HepG2 (cell line): ENCODE data around the gene NDUFS2. TPM values are rescaled to one million over a fixed set of nuclear protein-coding genes. Genes with fewer than 3 reads are reported as not detected.

Source experiments
- ASH2L ChIP-seq: fragments of 300-600, 200-600 bp; sonication (generic); IDR thresholded peaks from 2 replicates; pipeline ENCODE4 v1.7.0; 2017; ENCODE audit warnings: low read depth, mild to moderate bottlenecking, moderate library complexity, mixed read lengths, low read length; ENCODE audit not compliant: insufficient read length
- EP300 ChIP-seq, 3 experiments: sonication (generic) in 1 of 3; formaldehyde crosslinking in 1 of 3; IDR thresholded peaks; 2 replicates each; pipeline versions ENCODE4 v1.5.1 to v1.6.1; 2011 to 2020; ENCODE audit warnings: low read depth in 2 of 3, low read length in 2 of 3, borderline replicate concordance in 1 of 3, improper control_type of control experiment in 1 of 3, mild to moderate bottlenecking in 1 of 3, missing genetic modification reagents in 1 of 3, moderate library complexity in 1 of 3
- FOSL2 ChIP-seq: sonication (generic); formaldehyde crosslinking; IDR thresholded peaks from 2 replicates; pipeline ENCODE4 v1.4.0; 2020; ENCODE audit warnings: missing genetic modification reagents
- FOXK1 ChIP-seq: sonication (generic); formaldehyde crosslinking; IDR thresholded peaks from 2 replicates; pipeline ENCODE4 v1.4.0; 2020; ENCODE audit warnings: low read depth, missing genetic modification reagents, borderline replicate concordance
- FOXP1 ChIP-seq, 2 experiments: fragments of 450-650 bp in 1 of 2; IDR thresholded peaks; 2 replicates each; pipeline ENCODE4 v1.6.1; 2017 to 2018; ENCODE audit warnings: antibody characterized with exemption in 1 of 2
- HDAC2 ChIP-seq: sonication (generic); formaldehyde crosslinking; IDR thresholded peaks from 2 replicates; pipeline ENCODE4 v1.4.0; 2020; ENCODE audit warnings: missing genetic modification reagents
- HMG20A ChIP-seq: IDR thresholded peaks from 2 replicates; pipeline ENCODE4 v1.6.1; 2016; ENCODE audit warnings: borderline replicate concordance
- NONO ChIP-seq, 2 experiments: fragments of 450-650 bp in 1 of 2; sonication (generic) in 1 of 2; formaldehyde crosslinking in 1 of 2; IDR thresholded peaks in 1 of 2; conservative IDR thresholded peaks in 1 of 2; 2 replicates each; pipeline versions ENCODE4 v1.6.1 to v1.8.0; 2017 to 2022; ENCODE audit warnings: mild to moderate bottlenecking in 1 of 2, missing genetic modification reagents in 1 of 2, moderate library complexity in 1 of 2
- NR1H2 ChIP-seq: sonication (generic); formaldehyde crosslinking; IDR thresholded peaks from 2 replicates; pipeline ENCODE4 v1.8.1; 2022; ENCODE audit warnings: low read depth, missing genetic modification reagents, borderline replicate concordance
- PHF5A ChIP-seq: IDR thresholded peaks from one replicate; pipeline ENCODE4 v1.6.1; 2018; ENCODE audit warnings: low read depth, missing genetic modification reagents; ENCODE audit not compliant: unreplicated experiment
- SIX1 ChIP-seq: sonication (generic); formaldehyde crosslinking; IDR thresholded peaks from 2 replicates; pipeline ENCODE4 v1.4.0; 2020; ENCODE audit warnings: missing genetic modification reagents, borderline replicate concordance
- TEAD3 ChIP-seq: optimal IDR thresholded peaks from 2 replicates; pipeline ENCODE3; 2016; ENCODE audit warnings: borderline replicate concordance
- ZEB1 ChIP-seq: IDR thresholded peaks from 2 replicates; pipeline ENCODE4 v1.6.1; 2012; ENCODE audit warnings: mild to moderate bottlenecking, low read depth, inconsistent platforms; ENCODE audit not compliant: insufficient replicate concordance
- ZFX ChIP-seq: sonication (generic); formaldehyde crosslinking; IDR thresholded peaks from 2 replicates; pipeline ENCODE4 v1.4.0; 2020; ENCODE audit warnings: mild to moderate bottlenecking, low read depth, missing genetic modification reagents, moderate library complexity
- ZMAT3 ChIP-seq: sonication (generic); formaldehyde crosslinking; conservative IDR thresholded peaks from 2 replicates; pipeline ENCODE4 v1.7.0; 2021; ENCODE audit warnings: missing genetic modification reagents
- ZNF331 ChIP-seq: sonication (generic); formaldehyde crosslinking; IDR thresholded peaks from 2 replicates; pipeline ENCODE4 v1.4.0; 2020; ENCODE audit warnings: missing genetic modification reagents
- ZNF33A ChIP-seq: sonication (generic); formaldehyde crosslinking; IDR thresholded peaks from 2 replicates; pipeline ENCODE4 v1.5.1; 2020; ENCODE audit warnings: missing genetic modification reagents, mild to moderate bottlenecking, moderate library complexity, borderline replicate concordance
- ZNF446 ChIP-seq: sonication (generic); formaldehyde crosslinking; IDR thresholded peaks from 2 replicates; pipeline ENCODE4 v1.5.0; 2020; ENCODE audit warnings: mild to moderate bottlenecking, missing genetic modification reagents
- ZNF512B ChIP-seq: sonication (generic); formaldehyde crosslinking; IDR thresholded peaks from 2 replicates; pipeline ENCODE4 v1.5.1; 2020; ENCODE audit warnings: missing genetic modification reagents, mild to moderate bottlenecking, borderline replicate concordance
- ZNF530 ChIP-seq: sonication (generic); formaldehyde crosslinking; IDR thresholded peaks from 2 replicates; pipeline ENCODE4 v1.5.0; 2020; ENCODE audit warnings: low read depth, mild to moderate bottlenecking, missing genetic modification reagents
- ZNF772 ChIP-seq: sonication (generic); formaldehyde crosslinking; IDR thresholded peaks from 2 replicates; pipeline ENCODE4 v1.5.0; 2020; ENCODE audit warnings: mild to moderate bottlenecking, missing genetic modification reagents
- ZNF816 ChIP-seq: sonication (generic); formaldehyde crosslinking; IDR thresholded peaks from 2 replicates; pipeline ENCODE4 v1.8.0; 2022; ENCODE audit warnings: missing genetic modification reagents, mild to moderate bottlenecking, borderline replicate concordance
- polyA plus RNA-seq, 8 experiments: library from polyadenylated mRNA; depleted of rRNA in 3 of 8; stranded (reverse) in 7 of 8; unstranded in 1 of 8; fragments of >200 nt; fragmentation: Illumina TruSeq in 4 of 8; extraction: Trizol in 4 of 8; gene quantifications; 2 replicates each; pipeline versions ENCODE4 v1.2.1 to v1.2.3, GENCODE V29; 2011 to 2016; ENCODE audit warnings: low read depth in 4 of 8, missing spikeins in 1 of 8, mixed read lengths in 1 of 8; ENCODE audit not compliant: insufficient read depth in 1 of 8
- total RNA-seq, 5 experiments: library from RNA; depleted of rRNA; stranded (reverse); fragments of >200 nt; fragmentation: Illumina TruSeq; extraction: Trizol; gene quantifications; 2 replicates each; pipeline ENCODE4 v1.2.3, GENCODE V29; 2016; ENCODE audit warnings: low read depth in 1 of 5
- TF ChIP-seq, protein P1 (sequence below): sonication (generic); formaldehyde crosslinking; IDR thresholded peaks from 2 replicates; pipeline ENCODE4 v1.4.0; 2020; ENCODE audit warnings: mild to moderate bottlenecking, missing genetic modification reagents
- TF ChIP-seq, protein P2 (sequence below): sonication (generic); IDR thresholded peaks from 2 replicates; pipeline ENCODE4 v1.6.1; 2016; ENCODE audit warnings: low read depth, borderline replicate concordance

The NDUFS2 gene
- total and polyA plus RNA-seq, 2 of the 13 experiments (the other 11 are each of a cell fraction or from before 2014, with no cell fraction given) = 89.9 to 118 TPM

DNA sequence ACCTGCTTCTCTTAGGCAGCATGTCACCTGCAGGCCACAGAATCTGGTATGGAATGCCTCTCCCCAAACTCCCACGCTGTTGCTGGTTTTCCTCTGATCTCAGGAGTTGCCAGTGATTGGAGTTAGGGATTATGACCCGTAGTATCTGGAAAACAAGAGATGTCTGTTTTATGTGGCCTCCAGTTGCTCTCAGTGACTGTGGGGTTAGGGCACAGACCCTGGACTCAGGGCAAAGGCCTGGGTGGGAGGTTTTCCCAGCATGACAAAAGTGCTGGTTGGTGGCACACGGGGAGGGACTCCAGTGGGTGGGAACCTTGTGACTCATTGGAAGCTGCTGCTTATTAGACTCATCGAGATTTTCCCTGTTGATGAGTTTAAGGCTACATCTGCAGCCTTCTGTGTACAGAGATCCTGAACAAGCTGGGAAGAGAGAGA lies 35.9 kb downstream of the NDUFS2 start, which contains the start of gene NR1I3 (continued):
- TF ChIP-seq, protein P1, sequence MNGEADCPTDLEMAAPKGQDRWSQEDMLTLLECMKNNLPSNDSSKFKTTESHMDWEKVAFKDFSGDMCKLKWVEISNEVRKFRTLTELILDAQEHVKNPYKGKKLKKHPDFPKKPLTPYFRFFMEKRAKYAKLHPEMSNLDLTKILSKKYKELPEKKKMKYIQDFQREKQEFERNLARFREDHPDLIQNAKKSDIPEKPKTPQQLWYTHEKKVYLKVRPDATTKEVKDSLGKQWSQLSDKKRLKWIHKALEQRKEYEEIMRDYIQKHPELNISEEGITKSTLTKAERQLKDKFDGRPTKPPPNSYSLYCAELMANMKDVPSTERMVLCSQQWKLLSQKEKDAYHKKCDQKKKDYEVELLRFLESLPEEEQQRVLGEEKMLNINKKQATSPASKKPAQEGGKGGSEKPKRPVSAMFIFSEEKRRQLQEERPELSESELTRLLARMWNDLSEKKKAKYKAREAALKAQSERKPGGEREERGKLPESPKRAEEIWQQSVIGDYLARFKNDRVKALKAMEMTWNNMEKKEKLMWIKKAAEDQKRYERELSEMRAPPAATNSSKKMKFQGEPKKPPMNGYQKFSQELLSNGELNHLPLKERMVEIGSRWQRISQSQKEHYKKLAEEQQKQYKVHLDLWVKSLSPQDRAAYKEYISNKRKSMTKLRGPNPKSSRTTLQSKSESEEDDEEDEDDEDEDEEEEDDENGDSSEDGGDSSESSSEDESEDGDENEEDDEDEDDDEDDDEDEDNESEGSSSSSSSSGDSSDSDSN (CRISPR knock-in tag) = peak; percentile 27; the same call in 1 of the 2 replicates
- TF ChIP-seq PHF5A (CRISPR knock-in tag) (peak; percentile 40), TEAD3 (peak; percentile 76), SIX1 (CRISPR knock-in tag) (no peak), FOXK1 (CRISPR knock-in tag) (peak; percentile 30; the same call in 1 of the 2 replicates), ZMAT3 (0 out of 2 replicates have a peak, but pooled peaks have one; percentile 41), HMG20A (CRISPR knock-in tag) (peak; percentile 71; the same call in 1 of the 2 replicates), ZEB1 (peak; percentile 31), ZFX (CRISPR knock-in tag) (peak; percentile 47), ASH2L (peak; percentile 52), EP300 (IDR thresholded peaks at IDR 0.05; ENCODE audit: low read depth in 2 of 2, low read length in 2 of 2) (peak; percentile 44 to 81; a peak in 3 of 4 replicates), EP300 (CRISPR knock-in tag; IDR thresholded peaks at IDR 0.05; ENCODE audit: borderline replicate concordance) (no peak), ZNF33A (CRISPR knock-in tag) (0 out of 2 replicates have a peak, but pooled peaks have one; percentile 46), FOXP1 (IDR thresholded peaks at IDR 0.05) (no peak), FOXP1 (CRISPR knock-in tag; IDR thresholded peaks at IDR 0.05) (peak; percentile 33; the same call in 1 of the 2 replicates), ZNF512B (CRISPR knock-in tag) (peak; percentile 73; the same call in 1 of the 2 replicates), ZNF331 (CRISPR knock-in tag) (peak; percentile 47; the same call in 1 of the 2 replicates), NR1H2 (CRISPR knock-in tag) (no peak), FOSL2 (peak; percentile 72), ZNF530 (CRISPR knock-in tag) (no peak), ZNF772 (CRISPR knock-in tag) (peak; percentile 43; the same call in 1 of the 2 replicates), NONO (IDR thresholded peaks at IDR 0.05) (no peak), NONO (CRISPR knock-in tag; conservative IDR thresholded peaks at IDR 0.05) (peak; percentile 60; the same call in 1 of the 2 replicates), ZNF446 (CRISPR knock-in tag) (no peak), ZNF816 (peak; percentile 60; the same call in 1 of the 2 replicates), HDAC2 (CRISPR knock-in tag) (peak; percentile 74; the same call in 1 of the 2 replicates)
- TF ChIP-seq, protein P2, sequence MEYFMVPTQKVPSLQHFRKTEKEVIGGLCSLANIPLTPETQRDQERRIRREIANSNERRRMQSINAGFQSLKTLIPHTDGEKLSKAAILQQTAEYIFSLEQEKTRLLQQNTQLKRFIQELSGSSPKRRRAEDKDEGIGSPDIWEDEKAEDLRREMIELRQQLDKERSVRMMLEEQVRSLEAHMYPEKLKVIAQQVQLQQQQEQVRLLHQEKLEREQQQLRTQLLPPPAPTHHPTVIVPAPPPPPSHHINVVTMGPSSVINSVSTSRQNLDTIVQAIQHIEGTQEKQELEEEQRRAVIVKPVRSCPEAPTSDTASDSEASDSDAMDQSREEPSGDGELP = peak; percentile 54; the same call in 1 of the 2 replicates
